Measurements from ENCODE around the gene C21orf91. TPM values are rescaled to one million over a fixed set of nuclear protein-coding genes. Genes with fewer than 3 reads are reported as not detected.

C21orf91 gene
- total RNA-seq, 3 donors from 2014 or later = 8.0 to 12.8 (median 8.0) TPM

DNA sequence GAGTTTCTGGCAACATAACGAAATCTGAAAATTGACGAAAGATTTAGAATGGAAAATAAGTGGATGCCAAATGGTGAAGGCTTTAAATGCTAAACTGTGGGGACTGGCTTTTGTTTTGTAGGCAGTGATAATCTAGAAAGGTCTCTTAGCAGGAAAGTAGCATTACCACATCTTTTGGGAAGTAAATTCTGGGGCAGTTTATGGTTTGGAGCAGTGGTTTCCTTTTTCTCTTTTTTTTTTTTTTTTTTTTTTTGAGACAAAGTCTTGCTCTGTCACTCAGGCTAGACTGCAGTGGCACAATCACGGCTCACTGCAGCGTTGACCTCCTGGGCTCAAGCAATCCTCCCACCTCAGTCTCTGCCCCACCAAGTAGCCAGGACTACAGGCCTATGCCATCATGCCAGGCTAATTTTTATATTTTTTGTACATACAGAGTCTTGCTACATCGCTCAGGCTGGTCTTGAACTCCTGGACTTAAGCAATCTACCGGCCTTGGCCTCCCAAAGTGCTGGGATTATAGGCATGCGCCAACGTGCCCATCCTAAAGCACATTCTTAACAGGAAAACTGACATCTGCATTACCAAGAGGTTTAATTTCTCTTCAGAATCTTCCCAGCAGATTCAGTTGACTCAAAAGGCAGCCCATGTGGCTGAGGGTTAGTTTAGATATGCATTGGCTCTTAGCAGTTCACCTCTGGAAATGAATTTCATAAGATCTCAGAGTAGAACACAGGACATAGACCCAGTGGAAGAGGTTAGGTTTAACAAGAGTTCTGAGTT is 32.9 kb downstream of the C21orf91 start:
- DNase-seq = no peak
- H3K36me3 ChIP-seq (ENCODE audit: low read depth) = no peaks in the 10 kb centered on the region
- no peaks in the 10 kb centered on the region for H3K4me1 ChIP-seq (ENCODE audit: low read depth)
- H3K4me3 ChIP-seq = no peak overlapping the region
- ATAC-seq = no peak
- H3K9me3 ChIP-seq = no peaks in the 10 kb centered on the region
- intact Hi-C loops (cut with DNase I, micrococcal nuclease) = no loop called here
- TF ChIP-seq, protein P1, sequence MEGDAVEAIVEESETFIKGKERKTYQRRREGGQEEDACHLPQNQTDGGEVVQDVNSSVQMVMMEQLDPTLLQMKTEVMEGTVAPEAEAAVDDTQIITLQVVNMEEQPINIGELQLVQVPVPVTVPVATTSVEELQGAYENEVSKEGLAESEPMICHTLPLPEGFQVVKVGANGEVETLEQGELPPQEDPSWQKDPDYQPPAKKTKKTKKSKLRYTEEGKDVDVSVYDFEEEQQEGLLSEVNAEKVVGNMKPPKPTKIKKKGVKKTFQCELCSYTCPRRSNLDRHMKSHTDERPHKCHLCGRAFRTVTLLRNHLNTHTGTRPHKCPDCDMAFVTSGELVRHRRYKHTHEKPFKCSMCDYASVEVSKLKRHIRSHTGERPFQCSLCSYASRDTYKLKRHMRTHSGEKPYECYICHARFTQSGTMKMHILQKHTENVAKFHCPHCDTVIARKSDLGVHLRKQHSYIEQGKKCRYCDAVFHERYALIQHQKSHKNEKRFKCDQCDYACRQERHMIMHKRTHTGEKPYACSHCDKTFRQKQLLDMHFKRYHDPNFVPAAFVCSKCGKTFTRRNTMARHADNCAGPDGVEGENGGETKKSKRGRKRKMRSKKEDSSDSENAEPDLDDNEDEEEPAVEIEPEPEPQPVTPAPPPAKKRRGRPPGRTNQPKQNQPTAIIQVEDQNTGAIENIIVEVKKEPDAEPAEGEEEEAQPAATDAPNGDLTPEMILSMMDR (IDR thresholded peaks at IDR 0.05) = no peak

DNA sequence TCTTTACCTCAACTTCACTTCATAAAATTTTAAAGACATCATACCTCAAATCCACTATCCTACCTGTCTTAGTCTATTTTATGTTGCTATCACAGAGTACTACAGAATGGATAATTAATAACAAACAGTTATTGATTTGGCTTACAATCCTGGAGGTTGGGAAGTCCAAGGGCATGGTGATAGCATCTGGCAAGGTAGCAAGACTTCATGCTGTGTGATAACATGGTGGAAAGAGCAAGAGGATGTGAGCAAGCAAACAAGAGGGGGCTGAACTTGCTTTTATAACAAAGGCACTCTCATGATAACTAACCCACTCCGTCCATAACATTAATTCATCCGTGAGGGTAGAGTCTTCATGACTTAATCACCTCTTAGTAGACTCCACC is 33.8 kb downstream of the C21orf91 start:
- intact Hi-C loops (cut with DNase I, micrococcal nuclease) = no loop called here
- Histone ChIP-seq H3K9me3 (no peaks in the 10 kb centered on the region), H3K4me3 (no peak overlapping the region), H3K4me1 (ENCODE audit: low read depth) (no peaks in the 10 kb centered on the region), H3K36me3 (ENCODE audit: low read depth) (no peaks in the 10 kb centered on the region)
- ATAC-seq = no peak
- DNase-seq = no peak
- TF ChIP-seq, protein P1 (IDR thresholded peaks at IDR 0.05) = no peak

DNA sequence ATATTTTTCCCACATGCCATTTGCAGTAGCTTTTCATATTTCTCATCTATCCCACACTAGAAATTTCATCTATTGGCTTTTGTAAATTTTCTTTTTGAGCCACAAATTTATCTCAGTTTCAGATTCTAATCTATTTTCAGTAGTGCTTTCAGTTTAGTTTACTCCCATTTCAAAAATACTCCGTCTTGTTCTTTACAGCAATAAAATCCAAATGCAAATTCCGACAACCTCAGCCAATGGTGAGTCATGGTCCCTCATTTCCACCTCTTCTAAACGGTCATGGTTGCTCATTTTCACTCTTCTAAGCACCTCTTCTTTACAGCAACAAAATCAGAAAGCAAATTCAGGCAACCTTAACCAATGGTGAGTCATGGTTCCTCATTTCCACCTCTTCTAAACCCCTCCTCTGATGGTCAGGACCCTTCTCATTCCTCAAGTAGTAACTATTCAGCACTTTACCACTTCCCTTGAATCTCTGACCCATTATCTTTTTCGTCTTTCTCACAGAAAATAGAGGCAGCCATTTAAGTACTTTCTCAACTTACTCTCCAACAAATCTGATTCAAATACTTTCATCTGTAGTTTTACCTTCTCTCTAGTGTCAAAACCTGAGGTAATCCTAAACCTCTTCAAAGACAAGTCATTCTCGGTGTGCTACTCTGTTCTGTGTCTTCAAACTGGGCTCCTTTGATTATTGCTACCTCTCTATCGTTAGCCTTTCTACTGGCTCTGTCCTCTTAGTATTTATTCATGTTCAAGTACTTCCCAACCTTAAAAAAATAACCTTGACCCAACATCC is 34.4 kb downstream of the C21orf91 start:
- no peaks in the 10 kb centered on the region for H3K36me3 ChIP-seq (ENCODE audit: low read depth)
- no peak overlapping the region for H3K4me3 ChIP-seq
- no peaks in the 10 kb centered on the region for H3K9me3 ChIP-seq
- ATAC-seq (peak; percentile 43), DNase-seq (no peak)
- TF ChIP-seq, protein P1 (IDR thresholded peaks at IDR 0.05) = no peak
- H3K4me1 ChIP-seq (ENCODE audit: low read depth) = no peaks in the 10 kb centered on the region
- intact Hi-C loops (cut with DNase I, micrococcal nuclease) = no loop called here

GRCh38 chr21:17784180-17784598 is 35.0 kb downstream of the C21orf91 start:
- Histone ChIP-seq H3K9me3 (no peaks in the 10 kb centered on the region), H3K36me3 (ENCODE audit: low read depth) (no peaks in the 10 kb centered on the region), H3K4me3 (no peak overlapping the region), H3K4me1 (ENCODE audit: low read depth) (no peaks in the 10 kb centered on the region)
- TF ChIP-seq, protein P1 (IDR thresholded peaks at IDR 0.05) = no peak
- DNase-seq = no peak
- intact Hi-C loops (cut with DNase I, micrococcal nuclease) = no loop called here
- ATAC-seq = peak; percentile 55

GRCh38 chr21:17783481-17784179 is 35.5 kb downstream of the C21orf91 start:
- peak; percentile 60 for ATAC-seq
- TF ChIP-seq, protein P1 (IDR thresholded peaks at IDR 0.05) = no peak
- H3K9me3 ChIP-seq = no peaks in the 10 kb centered on the region
- H3K36me3 ChIP-seq (ENCODE audit: low read depth) = no peaks in the 10 kb centered on the region
- intact Hi-C loops (cut with DNase I, micrococcal nuclease) = no loop called here
- H3K4me3 ChIP-seq = no peak overlapping the region
- DNase-seq = no peak
- no peaks in the 10 kb centered on the region for H3K4me1 ChIP-seq (ENCODE audit: low read depth)
